Skeletal muscle tissue (tissue), 4 donors: Measurements from ENCODE around the gene SENP3. TPM values are rescaled to one million over a fixed set of nuclear protein-coding genes. Genes with fewer than 3 reads are reported as not detected.

Experiments
- H3K27ac ChIP-seq: one replicate; pipeline ENCODE4 v1.7.0; 2013; ENCODE audit warnings: mild to moderate bottlenecking, low read depth, low read length, inconsistent platforms
- H3K27me3 ChIP-seq, 3 donors: one replicate each; pipeline ENCODE4 v1.7.0; 2013; ENCODE audit warnings: low read length in 3 of 3; ENCODE audit not compliant: control insufficient read depth in 3 of 3, insufficient read depth in 3 of 3
- H3K36me3 ChIP-seq, 3 donors: one replicate each; pipeline ENCODE4 v1.7.0; 2013; ENCODE audit warnings: low read length in 3 of 3; ENCODE audit not compliant: control insufficient read depth in 3 of 3, insufficient read depth in 3 of 3
- H3K4me1 ChIP-seq, 3 donors: one replicate each; pipeline ENCODE4 v1.7.0; 2013; ENCODE audit warnings: low read length in 3 of 3, mild to moderate bottlenecking in 3 of 3; ENCODE audit not compliant: control insufficient read depth in 3 of 3, insufficient read depth in 3 of 3
- H3K4me3 ChIP-seq, 3 donors: one replicate each; pipeline ENCODE4 v1.7.0; 2013; ENCODE audit warnings: low read length in 3 of 3
- H3K9ac ChIP-seq, 3 donors: one replicate each; pipeline ENCODE4 v1.7.0; 2013; ENCODE audit warnings: low read length in 3 of 3, mild to moderate bottlenecking in 3 of 3, moderate library complexity in 2 of 3, low read depth in 1 of 3
- H3K9me3 ChIP-seq, 3 donors: one replicate each; pipeline ENCODE4 v1.7.0; 2013; ENCODE audit warnings: low read length in 3 of 3; ENCODE audit not compliant: control insufficient read depth in 3 of 3
- total RNA-seq: library from RNA; depleted of rRNA; stranded (reverse); fragments of >200 nt; gene quantifications from one replicate; pipeline ENCODE4 v1.2.3, GENCODE V29; 2014
- donor health status: Osteomylitis.

SENP3 gene
- total RNA-seq, 1 donor from 2014 or later = 31.3 TPM

DNA sequence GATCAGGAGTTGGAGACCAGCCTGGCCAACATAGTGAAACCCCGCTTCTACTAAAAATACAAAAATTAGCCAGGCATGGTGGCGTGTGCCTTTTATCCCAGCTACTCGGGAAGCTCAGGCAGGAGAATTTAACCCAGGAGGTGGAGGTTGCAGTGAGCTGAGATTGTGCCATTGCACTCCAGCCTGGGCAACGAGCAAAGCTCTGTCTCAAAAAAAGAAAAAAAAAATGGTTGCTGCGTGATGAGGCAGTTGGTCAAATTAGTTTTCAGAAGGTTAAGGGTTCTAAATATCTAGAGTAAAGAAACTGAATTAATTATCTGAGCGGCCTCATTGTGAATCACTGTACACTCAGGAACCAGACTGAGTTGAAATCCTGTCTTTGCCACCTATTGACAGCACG, 14.2 kb downstream of the SENP3 start:
- Histone ChIP-seq H3K4me1 (peaks cover 60 to 73% (median 61%) of the 10 kb centered on the region in 3 donors), H3K9ac (no peak overlapping the region), H3K27me3 (no peaks in the 10 kb centered on the region), H3K27ac (peak overlapping the region; percentile 36), H3K9me3 (no peaks in the 10 kb centered on the region), H3K36me3 (peaks cover 50 to 54% (median 54%) of the 10 kb centered on the region in 3 donors), H3K4me3 (no peak overlapping the region)

DNA sequence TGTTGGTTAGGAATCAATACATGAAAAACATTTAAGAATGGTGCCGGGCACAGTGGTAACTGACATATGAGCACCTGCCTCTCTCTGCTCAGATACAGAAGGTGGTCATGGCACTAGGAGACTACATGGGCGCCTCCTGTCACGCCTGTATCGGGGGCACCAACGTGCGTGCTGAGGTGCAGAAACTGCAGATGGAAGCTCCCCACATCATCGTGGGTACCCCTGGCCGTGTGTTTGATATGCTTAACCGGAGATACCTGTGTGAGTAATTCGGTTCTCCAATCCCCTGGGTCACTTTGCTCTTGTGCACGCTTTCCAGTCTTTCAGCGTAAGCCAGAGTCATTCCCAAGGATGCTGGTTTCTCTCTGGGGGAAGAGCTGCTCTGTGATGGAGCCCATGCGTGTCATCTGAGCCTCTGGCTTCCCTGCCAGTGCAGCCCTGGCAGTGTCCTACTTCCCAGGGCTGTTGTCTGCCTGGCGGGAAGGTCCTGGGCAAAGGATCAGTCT, 14.8 kb downstream of the SENP3 start:
- Histone ChIP-seq H3K27ac (peak overlapping the region; percentile 36), H3K36me3 (peaks cover 46 to 50% (median 49%) of the 10 kb centered on the region in 3 donors), H3K9ac (peak overlapping the region in 1 of 3 donors; percentile 41), H3K4me3 (no peak overlapping the region), H3K4me1 (peaks cover 61 to 79% (median 62%) of the 10 kb centered on the region in 3 donors), H3K9me3 (no peaks in the 10 kb centered on the region), H3K27me3 (no peaks in the 10 kb centered on the region)

DNA sequence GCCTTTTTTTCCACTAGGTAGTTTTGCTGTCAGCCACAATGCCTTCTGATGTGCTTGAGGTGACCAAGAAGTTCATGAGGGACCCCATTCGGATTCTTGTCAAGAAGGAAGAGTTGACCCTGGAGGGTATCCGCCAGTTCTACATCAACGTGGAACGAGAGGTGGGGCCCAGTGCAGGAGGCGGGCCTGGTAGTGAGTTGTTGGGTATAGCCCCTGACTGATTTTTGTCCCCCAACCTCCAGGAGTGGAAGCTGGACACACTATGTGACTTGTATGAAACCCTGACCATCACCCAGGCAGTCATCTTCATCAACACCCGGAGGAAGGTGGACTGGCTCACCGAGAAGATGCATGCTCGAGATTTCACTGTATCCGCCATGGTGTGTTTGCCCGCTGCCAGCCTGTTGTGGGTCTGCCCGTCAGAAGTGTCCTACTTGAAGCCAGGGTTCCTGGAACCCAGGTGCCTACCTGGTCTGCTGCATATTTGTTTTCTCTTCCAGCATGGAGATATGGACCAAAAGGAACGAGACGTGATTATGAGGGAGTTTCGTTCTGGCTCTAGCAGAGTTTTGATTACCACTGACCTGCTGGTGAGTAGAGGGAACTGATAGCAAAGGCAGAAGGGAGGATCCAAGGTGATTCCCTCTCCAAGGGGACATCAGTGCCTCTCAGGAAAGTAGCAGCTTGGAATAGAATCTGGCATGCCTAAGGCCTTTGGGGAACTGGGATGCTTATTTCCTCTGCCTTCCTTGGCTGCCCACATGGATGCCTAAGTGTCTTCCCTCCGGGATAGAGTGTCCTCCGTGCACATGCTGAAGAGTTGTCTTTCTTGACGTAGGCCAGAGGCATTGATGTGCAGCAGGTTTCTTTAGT, 15.8 kb downstream of the SENP3 start:
- Histone ChIP-seq H3K27ac (no peak overlapping the region), H3K27me3 (no peaks in the 10 kb centered on the region), H3K9ac (no peak overlapping the region), H3K4me1 (peaks cover 63 to 82% (median 65%) of the 10 kb centered on the region in 3 donors), H3K36me3 (peaks cover 46 to 50% (median 48%) of the 10 kb centered on the region in 3 donors), H3K9me3 (no peaks in the 10 kb centered on the region), H3K4me3 (no peak overlapping the region)

DNA sequence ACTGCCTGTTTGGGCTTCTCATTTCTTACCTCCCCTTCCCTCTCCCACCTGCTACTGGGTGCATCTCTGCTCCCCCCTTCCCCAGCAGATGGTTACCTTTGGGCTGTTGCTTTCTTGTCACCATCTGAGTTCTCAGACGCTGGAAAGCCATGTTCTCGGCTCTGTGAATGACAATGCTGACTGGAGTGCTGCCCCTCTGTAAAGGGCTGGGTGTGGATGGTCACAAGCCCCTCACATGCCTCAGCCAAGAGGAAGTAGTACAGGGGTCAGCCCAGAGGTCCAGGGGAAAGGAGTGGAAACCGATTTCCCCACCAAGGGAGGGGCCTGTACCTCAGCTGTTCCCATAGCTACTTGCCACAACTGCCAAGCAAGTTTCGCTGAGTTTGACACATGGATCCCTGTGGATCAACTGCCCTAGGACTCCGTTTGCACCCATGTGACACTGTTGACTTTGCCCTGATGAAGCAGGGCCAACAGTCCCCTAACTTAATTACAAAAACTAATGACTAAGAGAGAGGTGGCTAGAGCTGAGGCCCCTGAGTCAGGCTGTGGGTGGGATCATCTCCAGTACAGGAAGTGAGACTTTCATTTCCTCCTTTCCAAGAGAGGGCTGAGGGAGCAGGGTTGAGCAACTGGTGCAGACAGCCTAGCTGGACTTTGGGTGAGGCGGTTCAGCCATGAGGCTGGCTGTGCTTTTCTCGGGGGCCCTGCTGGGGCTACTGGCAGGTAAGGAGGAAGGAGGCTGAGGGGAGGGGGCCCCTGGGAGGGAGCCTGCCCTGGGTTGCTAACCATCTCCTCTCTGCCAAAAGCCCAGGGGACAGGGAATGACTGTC, 17.5 kb downstream of the SENP3 start, which contains the start of gene CD68:
CD68 (plus strand) TSS at position 638 of the 833 bp plus-strand sequence; CDS start at position 678, 40 bp downstream.
- Histone ChIP-seq H3K27me3 (no peaks in the 10 kb centered on the region), H3K36me3 (peaks cover 46 to 48% (median 46%) of the 10 kb centered on the region in 3 donors), H3K4me3 (peak within 1 kb of the TSS; percentile 52 to 64 (median 54)), H3K9me3 (no peaks in the 10 kb centered on the region), H3K9ac (peak within 1 kb of the TSS; percentile 58 to 75 (median 71)), H3K27ac (peak within 1 kb of the TSS; percentile 89), H3K4me1 (peaks cover 67 to 87% (median 69%) of the 10 kb centered on the region in 3 donors)

- Histone ChIP-seq H3K4me1 (peaks cover 65 to 87% (median 65%) of the 10 kb centered on the region in 3 donors), H3K9me3 (no peaks in the 10 kb centered on the region), H3K9ac (peak overlapping the region; percentile 58 to 75 (median 71)), H3K27ac (peak overlapping the region; percentile 89), H3K27me3 (no peaks in the 10 kb centered on the region), H3K4me3 (peak overlapping the region; percentile 52 to 64 (median 54)), H3K36me3 (peaks cover 40 to 41% (median 40%) of the 10 kb centered on the region in 3 donors)
These were observed 18.3 kb downstream of the SENP3 start for GRCh38 chr17:7579834-7580603.

DNA sequence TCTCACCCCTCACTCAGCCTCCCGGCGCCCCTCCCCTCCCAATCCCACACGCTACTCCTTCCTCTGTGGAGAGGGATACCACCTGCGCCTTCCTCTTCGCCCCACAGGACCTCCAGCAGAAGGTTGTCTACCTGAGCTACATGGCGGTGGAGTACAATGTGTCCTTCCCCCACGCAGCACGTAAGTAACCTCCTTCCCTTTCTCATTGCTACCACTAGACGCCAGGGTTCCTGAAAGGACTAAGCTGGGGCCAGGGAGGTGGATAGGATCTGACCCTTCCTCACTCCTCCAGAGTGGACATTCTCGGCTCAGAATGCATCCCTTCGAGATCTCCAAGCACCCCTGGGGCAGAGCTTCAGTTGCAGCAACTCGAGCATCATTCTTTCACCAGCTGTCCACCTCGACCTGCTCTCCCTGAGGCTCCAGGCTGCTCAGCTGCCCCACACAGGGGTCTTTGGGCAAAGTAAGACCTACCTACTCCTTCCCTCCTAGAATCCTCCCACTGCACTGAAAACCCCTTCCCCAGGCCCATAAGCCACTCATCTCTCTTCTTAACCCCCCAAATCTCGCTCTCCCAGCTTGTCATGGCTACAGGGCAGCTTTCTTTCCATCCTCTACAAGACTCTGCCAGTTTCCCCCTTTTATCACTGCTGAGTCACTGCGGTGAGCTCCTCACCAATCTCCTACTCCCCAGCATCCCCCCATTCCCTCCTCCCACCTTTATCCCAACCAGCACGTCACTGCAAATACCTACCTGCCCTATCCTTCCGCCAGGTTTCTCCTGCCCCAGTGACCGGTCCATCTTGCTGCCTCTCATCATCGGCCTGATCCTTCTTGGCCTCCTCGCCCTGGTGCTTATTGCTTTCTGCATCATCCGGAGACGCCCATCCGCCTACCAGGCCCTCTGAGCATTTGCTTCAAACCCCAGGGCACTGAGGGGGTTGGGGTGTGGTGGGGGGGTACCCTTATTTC, 19.2 kb downstream of the SENP3 start:
- H3K27me3 ChIP-seq = no peaks in the 10 kb centered on the region
- H3K27ac ChIP-seq = peak overlapping the region; percentile 89
- H3K4me3 ChIP-seq = peak overlapping the region; percentile 32 to 54 (median 41)
- H3K9ac ChIP-seq = peak overlapping the region; percentile 51 to 75 (median 58)
- peaks cover 57 to 87% (median 62%) of the 10 kb centered on the region in 3 donors for H3K4me1 ChIP-seq
- H3K9me3 ChIP-seq = no peaks in the 10 kb centered on the region
- peaks cover 31 to 32% (median 31%) of the 10 kb centered on the region in 3 donors for H3K36me3 ChIP-seq

GRCh38 chr17:7582396-7583252, 20.9 kb downstream of the SENP3 start:
- Histone ChIP-seq H3K9me3 (no peaks in the 10 kb centered on the region), H3K4me1 (peaks cover 47 to 70% (median 49%) of the 10 kb centered on the region in 3 donors), H3K9ac (peak overlapping the region; percentile 68 to 90 (median 87)), H3K27me3 (no peaks in the 10 kb centered on the region), H3K27ac (peak overlapping the region; percentile 89), H3K4me3 (peak overlapping the region; percentile 82 to 98 (median 87)), H3K36me3 (peaks cover 23 to 27% (median 26%) of the 10 kb centered on the region in 3 donors)
